Measurements from ENCODE around the gene CIAO3.
"Not testable (repeated sequence)": the region's sequence is repeated elsewhere in the genome, so short reads cannot be mapped to it uniquely, and the experiment has no call there.

The CIAO3 gene

GRCh38 chr16:740764-741505 lies at the start of gene CIAO3:
Gene CIAO3 (minus strand): TSS chr16:740997. CDS start chr16:740985, 12 bp downstream.
- DNase-seq, result peak; percentile 59

DNA sequence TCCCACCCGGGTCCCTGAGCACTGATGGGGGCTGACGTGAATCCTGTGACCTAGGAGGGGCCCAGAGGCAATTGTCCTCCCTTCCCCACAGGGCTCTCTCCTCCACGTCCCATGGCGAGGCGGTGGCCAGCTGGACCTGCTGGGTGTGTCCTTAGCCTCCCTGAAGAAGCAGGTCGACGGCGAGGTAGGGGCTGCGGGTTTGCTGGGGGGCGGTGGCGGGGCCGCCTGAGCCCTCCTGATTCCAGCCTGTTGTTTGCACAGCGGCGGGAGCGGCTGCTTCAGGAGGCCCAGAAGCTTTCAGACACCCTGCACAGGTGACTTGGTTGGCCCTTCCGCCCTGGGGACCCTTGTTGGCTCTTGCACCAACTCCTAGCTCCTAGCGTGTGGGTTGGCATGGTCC lies 49.3 kb upstream of the CIAO3 start:
- no peak for DNase-seq

- DNase-seq, result no peak
Observed at GRCh38 chr16:789191-789850, 48.5 kb upstream of the CIAO3 start.

DNA sequence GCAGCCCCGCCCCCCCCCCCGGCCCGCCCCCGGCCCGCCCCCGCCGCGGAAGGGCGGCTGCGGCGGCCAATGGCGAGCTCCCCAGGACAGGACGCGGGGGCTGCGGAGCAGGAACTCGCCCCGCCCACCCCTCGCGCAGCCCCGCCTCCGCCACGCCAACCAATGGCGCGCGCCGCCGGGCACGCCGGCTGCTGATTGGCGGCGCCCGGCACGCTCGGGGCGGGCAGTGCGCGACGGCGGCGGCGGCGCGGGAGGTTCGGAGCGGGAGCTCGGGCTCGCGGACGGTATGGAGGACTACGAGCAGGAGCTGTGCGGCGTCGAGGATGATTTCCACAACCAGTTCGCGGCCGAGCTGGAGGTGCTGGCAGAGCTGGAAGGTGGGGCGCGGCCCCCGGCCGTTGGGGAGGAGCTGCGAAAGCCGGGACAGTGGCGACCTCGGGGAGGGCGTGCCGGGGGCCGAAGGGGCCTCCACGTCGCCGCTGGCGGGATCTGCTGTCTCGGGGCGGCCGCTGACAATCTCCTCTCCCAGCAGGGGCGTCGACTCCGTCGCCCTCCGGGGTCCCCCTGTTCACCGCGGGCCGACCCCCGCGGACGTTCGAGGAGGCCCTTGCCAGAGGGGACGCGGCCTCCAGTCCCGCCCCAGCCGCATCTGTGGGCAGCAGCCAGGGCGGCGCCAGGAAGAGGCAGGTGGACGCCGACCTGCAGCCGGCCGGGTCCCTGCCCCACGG lies 47.8 kb upstream of the CIAO3 start, which contains the start of gene CHTF18:
Gene CHTF18, plus strand, starts transcription at position 222 of the 728 bp plus-strand sequence. Its CDS starts 65 bp downstream, at position 287.
- DNase-seq, result peak; percentile 50

DNA sequence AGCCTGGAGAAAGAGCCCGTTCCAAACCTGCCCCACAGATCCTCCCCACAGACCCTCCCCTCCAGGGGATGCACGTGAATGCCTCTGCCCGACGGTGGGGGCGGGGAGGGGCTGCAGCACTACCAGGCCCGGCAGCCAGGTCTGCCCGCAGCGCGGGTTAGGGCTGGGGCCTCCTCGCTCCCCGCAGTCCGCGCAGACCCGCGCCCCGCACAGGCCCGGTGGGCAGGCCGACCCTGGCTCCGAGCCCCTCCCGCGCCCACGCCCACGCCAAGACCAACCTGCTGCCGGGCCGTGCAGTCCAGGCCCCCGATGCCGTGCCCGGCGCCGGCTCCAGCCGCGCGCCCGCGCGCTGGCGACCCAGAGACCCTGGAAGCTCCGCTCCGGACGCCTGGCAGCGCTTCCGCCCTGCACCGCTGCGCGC lies 47.2 kb upstream of the CIAO3 start, which contains the start of gene RPUSD1:
Gene RPUSD1, minus strand, starts transcription at position 404 of the 421 bp plus-strand sequence. CDS start 644 bp downstream, outside the sequence.
- DNase-seq, result no peak

GRCh38 chr16:787321-787966 lies 46.6 kb upstream of the CIAO3 start:
- no peak for DNase-seq

DNA sequence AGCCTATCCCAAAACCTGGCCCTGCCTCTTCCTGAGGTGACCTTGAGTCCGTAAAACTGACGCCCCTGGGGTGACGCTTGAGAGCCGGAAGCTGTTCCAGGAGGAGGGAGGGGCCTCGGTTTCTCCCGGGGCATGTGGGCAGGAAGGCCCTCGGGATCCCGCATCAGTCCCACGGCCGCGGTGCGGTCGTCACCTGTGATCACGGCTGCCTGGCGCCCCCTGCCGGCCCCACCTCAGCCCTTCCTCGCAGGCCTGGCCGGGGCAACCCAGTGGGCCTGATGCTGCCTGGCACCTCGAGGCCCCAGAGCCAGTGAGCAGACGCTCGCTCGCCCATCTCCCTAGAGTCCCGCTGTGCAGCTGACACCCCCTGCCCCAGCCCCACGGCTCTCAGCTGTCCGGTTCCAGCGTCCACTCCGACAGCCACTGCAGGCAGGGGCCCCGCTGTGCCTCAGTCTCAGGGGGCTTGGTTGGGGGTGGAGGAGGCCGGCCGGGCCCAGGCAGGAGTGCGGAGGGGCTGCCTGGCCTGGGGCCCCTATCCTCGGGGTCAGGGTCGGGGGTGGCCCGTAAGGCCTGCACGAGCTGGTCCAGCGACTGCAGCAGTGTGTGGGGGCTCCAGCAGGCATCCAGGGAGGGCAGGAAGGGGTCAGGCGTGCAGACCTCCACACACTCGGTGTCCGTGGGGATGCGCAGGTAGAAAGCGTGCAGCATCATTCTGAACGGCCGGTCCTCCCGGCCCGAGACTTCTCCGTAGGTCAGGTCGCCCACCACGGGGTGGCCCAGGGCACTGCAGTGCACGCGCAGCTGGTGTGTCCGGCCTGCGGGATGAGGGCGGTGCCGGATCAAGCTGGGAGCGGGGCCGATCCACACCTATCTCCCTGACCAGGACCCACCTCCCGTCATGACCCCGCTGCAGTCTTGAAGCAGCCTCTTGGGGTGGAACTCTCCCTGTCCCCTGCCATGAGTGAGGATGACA lies 45.1 kb upstream of the CIAO3 start:
- DNase-seq, result no peak

DNA sequence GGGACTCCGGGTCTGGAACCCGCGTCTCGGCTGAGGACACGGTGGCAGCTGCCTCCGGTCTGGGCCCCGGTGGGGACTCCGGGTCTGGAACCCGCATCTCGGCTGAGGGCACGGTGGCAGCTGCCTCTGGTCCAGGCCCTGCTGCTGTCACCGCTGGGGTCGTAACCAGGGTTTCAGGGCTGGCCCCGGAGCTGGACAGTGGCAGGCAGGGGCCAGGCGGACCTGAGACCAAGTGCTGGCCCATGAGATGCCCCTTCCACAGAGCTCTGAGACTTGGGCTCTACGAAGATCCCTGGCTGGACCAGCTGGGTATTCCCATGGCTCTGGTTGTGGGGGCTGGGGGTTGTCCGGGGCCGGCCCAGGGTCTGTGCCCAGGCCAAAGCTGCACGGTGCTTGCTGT lies 43.6 kb upstream of the CIAO3 start:
- DNase-seq, result no peak

DNA sequence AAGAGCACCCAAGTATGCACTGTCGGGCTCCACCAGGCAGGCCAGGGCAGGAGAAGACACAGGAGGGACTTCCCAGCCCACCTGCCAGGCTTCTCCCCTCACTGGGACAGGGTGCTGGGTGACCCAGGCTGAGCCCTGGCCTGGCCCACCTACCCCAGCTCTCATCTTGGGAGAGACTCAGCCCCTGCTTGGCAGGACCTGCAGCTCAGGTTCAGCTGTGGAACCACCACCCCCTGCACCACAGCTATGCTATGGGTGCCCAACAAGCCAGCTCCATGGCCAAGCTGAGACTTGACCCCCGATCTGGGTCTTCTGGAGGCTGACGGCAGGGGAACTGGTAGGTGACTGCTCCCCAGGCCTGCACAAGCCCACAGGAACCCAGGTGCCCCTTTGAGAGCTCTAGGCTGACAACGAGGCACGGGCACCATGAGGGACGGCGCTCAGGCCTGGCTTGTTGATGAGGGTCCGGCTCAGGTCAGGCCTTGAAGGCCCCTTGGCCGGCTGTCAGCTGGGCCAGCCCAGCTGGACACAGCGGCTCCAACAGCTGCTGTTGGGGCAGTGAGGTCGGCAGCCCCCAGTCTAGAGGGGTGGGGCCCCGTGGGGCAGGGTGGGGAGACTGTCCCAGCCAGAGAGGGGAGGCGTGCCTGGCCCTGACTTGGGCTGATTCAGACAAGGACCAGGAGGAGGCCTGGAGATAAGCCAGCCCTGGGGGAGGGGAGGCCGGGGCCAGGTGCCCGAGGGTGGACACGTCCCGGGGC lies 42.8 kb upstream of the CIAO3 start:
- no peak for DNase-seq

DNA sequence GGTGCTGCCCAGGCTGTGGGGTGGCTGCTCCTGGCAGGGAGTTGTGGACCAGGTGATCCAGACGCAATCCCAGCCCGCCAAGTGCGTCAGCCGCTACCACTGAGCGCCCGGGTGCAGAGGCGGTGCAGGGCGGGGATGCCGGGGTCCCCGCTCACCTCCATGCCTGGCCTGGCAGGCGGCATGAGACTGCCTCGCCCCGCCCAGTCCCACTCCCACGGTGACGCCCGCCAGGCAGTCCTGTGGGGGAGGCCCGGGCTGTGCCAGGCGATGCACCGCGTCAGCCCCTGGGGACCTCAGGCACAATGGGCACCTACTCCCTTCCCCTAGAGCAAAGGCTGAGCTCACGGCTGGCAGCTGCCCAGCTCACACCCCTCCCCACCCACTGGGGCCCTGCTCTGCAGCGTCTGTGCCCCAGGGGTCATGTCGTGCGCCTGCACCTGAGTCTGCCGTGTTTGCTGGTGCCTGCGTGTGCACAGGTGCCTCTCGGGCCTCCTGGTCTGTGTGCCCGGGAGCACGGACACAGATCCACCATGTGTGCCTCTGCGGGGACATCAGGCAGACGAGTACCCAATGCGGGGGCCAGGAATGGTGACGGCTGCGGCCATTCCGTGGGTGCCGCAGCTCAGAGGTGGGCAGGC lies 42.1 kb upstream of the CIAO3 start:
- DNase-seq, result no peak

DNA sequence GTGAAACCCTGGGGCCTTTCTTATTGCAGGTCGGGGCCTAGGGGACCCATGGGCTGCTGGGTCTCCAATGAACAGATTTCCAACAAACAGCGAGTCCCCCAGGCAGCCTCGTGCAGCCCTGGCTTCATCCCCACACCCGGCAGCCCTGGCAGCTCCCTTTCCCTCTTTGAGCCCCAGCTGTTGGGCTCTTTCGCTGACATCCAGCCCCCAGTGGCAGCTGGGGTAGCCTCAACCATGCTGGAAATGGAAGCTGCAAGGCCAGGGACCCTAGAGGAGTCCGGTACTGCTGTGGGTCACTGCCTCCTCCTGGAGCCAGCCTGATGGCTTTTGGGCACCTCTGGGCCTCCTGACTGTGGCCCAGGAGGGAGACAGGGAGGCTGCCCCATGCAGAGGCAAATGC lies 41.5 kb upstream of the CIAO3 start:
- no peak for DNase-seq

DNA sequence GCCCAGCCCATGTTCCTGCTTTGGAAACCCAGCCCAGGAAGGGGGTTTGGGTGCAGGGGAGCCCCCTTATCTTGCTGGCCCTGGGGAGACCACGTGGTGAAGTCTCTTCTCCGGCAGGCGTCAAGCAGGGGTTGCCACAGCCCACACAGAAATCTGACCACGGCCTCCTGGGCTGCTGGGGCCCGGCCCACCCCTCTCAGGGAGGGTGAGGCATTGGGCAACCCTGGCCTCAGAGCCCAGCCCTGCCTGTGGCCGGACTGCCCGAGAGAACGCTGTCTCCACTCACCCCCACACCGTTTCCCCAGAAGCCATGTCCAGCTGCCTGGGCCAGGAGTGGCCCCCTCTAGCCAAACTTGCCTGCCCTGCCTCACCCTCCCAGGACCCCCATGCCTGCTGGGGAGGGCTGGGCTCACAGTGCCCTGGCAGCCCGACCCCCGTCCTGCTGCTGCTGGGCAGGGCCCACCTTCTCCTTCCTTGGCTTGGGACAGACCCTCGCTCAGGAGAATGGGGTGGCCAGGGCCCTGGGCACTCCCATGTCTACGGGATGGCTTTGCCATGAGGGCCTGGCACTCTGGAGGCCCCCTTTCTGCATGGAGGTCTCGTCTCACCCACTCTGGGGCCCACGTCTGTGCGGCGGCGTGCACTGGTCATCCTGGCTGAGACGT lies 40.7 kb upstream of the CIAO3 start:
- DNase-seq, result no peak

GRCh38 chr16:780296-780695 lies 39.5 kb upstream of the CIAO3 start:
- DNase-seq, result no peak

DNA sequence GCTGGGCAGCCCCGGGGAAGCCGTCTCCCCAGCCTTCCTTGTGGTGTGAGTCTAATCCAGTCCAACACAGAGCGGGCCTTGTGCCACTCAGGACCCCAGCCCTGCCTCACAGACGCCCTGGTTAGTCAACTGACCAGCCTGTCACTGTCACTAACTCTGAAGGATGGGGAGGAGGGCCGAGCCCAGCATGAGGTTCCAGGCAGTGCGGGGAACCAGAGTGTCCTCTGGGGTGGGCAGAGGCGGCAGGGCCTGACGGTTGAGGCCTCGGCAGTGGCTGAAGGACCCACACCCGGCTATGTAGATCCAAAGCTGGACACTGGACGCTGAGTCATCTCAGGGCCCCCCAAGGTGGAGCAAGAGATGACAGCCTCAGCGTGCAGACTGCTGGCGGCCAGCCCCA lies 38.8 kb upstream of the CIAO3 start:
- no peak for DNase-seq

DNA sequence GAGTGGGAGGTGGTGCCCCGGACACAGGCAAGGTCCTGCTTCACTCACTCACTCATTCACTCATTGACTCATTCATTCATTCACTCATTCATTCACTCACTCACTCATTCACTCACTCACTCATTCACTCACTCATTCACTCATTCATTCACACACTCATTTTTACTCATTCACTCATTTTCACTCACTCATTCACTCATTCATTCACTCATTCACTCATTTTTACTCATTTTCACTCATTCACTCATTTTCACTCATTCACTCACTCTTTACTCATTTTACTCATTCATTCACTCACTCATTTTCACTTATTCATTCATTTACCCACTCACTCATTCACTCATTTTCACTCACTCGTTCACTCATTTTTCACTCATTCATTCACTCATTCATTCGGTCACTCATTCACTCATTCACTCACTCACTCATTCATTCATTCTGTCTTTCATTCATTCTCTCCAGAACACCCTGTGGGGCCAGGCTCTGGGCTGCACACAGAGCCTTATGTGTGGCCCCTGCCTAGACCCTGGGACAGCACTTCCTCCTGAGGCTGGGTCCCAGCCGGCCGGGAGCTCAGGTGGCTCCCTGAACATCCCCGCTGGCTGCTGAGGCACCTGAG lies 38.2 kb upstream of the CIAO3 start:
- no peak for DNase-seq

GRCh38 chr16:778447-778846 lies 37.6 kb upstream of the CIAO3 start:
- DNase-seq, result no peak

GRCh38 chr16:777826-778225 lies 37.0 kb upstream of the CIAO3 start:
- no peak for DNase-seq

GRCh38 chr16:776824-777223 lies 36.0 kb upstream of the CIAO3 start:
- DNase-seq, result no peak

DNA sequence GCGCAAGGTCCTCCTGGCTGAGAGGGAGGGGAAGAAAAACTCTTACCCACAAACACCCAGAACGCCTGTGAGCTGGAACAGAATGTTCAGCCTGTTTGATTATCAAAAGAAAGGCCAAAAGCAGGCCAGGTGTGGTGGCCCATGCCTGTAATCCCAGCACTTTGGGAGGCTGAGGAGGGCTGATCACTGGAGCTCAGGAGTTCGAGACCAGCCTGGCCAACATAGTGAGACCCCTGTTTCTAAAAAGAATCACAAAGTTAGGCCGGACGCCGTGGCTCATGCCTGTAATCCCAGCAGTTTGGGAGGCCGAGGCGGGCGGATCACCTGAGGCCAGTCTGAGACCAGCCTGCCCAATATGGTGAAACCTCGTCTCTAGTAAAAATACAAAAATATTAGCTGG lies 35.5 kb upstream of the CIAO3 start:
- not testable (repeated sequence) for DNase-seq

Data from NCI-H1048 (cell line).